Mucosa of descending colon (tissue), 3 donors: ENCODE data around the gene ETV5. TPM values are rescaled to one million over a fixed set of nuclear protein-coding genes. Genes with fewer than 3 reads are reported as not detected.

Source experiments
- ATAC-seq: fragments of 200-7000 bp; cut with Tn5 transposase; one replicate; pipeline ENCODE4 v1.9.1; 2020; ENCODE audit warnings: mild to moderate bottlenecking, moderate library complexity
- DNase-seq, 3 donors: peaks; one replicate each; pipeline ENCODE4 v3.0.0-alpha.2; 2020
- H3K36me3 ChIP-seq: fragments of 200-600 bp; one replicate; pipeline ENCODE4 v1.8.0; 2021; ENCODE audit warnings: low read depth, mild to moderate bottlenecking
- H3K4me1 ChIP-seq: fragments of 200-600 bp; one replicate; pipeline ENCODE4 v1.8.0; 2021; ENCODE audit warnings: low read depth, mild to moderate bottlenecking
- H3K4me3 ChIP-seq: fragments of 200-600 bp; one replicate; pipeline ENCODE4 v1.8.0; 2021; ENCODE audit warnings: mild to moderate bottlenecking
- H3K9me3 ChIP-seq: fragments of 200-600 bp; one replicate; pipeline ENCODE4 v1.8.0; 2021; ENCODE audit warnings: mild to moderate bottlenecking
- intact Hi-C, 2 donors: fragments of 100-400 bp; cut with DNase I in 1 of 2; cut with micrococcal nuclease in 1 of 2; formaldehyde crosslinking; loops; one replicate each; pipeline versions ENCODE4 v1.11.0 to v1.11.1; 2022; cut with DNase I, micrococcal nuclease
- total RNA-seq, 3 donors: library from RNA; stranded (reverse); fragmentation: NEBNext Ultra II Directional in 2 of 3; extraction: Animal tissue kit (Norgen Biotek cat#: 25700) in 2 of 3; gene quantifications; one replicate each; pipeline versions ENCODE4 v1.2.1 to v1.2.4, GENCODE V29; 2021 to 2023
- TF ChIP-seq, protein P1 (sequence below): fragments of 200-600 bp; IDR thresholded peaks from one replicate; pipeline ENCODE4 v1.8.0; 2022; ENCODE audit warnings: antibody characterized with exemption, mild to moderate bottlenecking
- donor health status: DM: no; HTN: no; CAD: no; lungs with moderate emphysema.
- donor health status: DM: no; HTN: no; CAD: no.
- donor health status: DM: no; HTN: yes; CAD: no.

ETV5 gene
- total RNA-seq, 3 donors from 2014 or later: 3.3 to 10.2 (median 9.2) TPM

- H3K4me3 ChIP-seq: no peak overlapping the region
- H3K9me3 ChIP-seq: no peaks in the 10 kb centered on the region
- TF ChIP-seq, protein P1, sequence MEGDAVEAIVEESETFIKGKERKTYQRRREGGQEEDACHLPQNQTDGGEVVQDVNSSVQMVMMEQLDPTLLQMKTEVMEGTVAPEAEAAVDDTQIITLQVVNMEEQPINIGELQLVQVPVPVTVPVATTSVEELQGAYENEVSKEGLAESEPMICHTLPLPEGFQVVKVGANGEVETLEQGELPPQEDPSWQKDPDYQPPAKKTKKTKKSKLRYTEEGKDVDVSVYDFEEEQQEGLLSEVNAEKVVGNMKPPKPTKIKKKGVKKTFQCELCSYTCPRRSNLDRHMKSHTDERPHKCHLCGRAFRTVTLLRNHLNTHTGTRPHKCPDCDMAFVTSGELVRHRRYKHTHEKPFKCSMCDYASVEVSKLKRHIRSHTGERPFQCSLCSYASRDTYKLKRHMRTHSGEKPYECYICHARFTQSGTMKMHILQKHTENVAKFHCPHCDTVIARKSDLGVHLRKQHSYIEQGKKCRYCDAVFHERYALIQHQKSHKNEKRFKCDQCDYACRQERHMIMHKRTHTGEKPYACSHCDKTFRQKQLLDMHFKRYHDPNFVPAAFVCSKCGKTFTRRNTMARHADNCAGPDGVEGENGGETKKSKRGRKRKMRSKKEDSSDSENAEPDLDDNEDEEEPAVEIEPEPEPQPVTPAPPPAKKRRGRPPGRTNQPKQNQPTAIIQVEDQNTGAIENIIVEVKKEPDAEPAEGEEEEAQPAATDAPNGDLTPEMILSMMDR: no peak
- no peak for DNase-seq
- no peaks in the 10 kb centered on the region for H3K36me3 ChIP-seq
- no peaks in the 10 kb centered on the region for H3K4me1 ChIP-seq
- intact Hi-C loops: no loop called here
- no peak for ATAC-seq
Measured at GRCh38 chr3:186060222-186060621, 48.7 kb downstream of the ETV5 start.

- TF ChIP-seq, protein P1: no peak
- Histone ChIP-seq H3K4me3 (no peak overlapping the region), H3K36me3 (no peaks in the 10 kb centered on the region), H3K4me1 (peaks cover 6% of the 10 kb centered on the region), H3K9me3 (no peaks in the 10 kb centered on the region)
- DNase-seq (no peak), ATAC-seq (no peak)
- intact Hi-C loops: no loop called here
Measured at GRCh38 chr3:186059192-186059591, 49.7 kb downstream of the ETV5 start.

DNA sequence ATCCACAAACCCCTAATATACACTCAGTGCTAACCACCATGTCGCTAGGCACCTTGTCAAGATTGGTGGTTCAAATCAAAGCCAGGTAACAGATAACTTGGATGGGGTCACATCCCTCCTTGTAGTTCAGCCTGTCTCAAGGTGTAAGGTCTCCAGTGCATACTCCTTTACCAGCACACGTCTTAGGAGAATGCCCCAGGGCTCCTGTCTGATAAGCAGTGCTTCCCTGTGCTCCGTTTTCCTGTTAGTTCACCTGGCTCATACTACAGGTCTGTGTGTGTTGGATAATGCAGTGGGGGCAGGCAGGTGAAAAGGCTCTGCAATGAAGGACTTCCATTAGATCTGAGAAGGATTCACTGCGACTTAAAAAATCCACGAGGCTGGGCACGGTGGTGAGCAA lies 50.7 kb downstream of the ETV5 start:
- intact Hi-C loops: no loop called here
- Histone ChIP-seq H3K4me3 (no peak overlapping the region), H3K4me1 (peaks cover 14% of the 10 kb centered on the region), H3K36me3 (no peaks in the 10 kb centered on the region), H3K9me3 (no peaks in the 10 kb centered on the region)
- DNase-seq (no peak), ATAC-seq (no peak)
- TF ChIP-seq, protein P1: no peak

DNA sequence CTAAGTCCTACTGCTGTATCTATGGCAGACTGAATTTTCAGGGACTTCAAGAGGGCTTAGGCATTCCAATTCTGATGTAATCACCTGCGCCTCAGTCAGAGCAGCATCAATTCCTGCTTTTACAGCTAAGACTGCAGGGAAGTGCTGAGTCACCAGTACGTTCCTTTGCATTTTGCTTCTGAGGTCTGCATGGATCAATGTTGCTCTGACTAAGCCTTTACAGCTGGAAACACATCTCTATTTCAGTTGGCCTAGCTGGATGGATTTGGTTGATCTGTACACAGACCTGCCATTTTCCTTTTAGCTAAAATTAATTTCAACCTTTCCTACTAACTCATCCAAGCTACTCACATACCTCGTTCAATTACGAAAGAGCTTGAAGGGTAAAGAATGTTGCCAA lies 51.3 kb downstream of the ETV5 start:
- DNase-seq: no peak
- intact Hi-C loops: no loop called here
- ATAC-seq: no peak
- TF ChIP-seq, protein P1: no peak
- H3K36me3 ChIP-seq: no peaks in the 10 kb centered on the region
- H3K9me3 ChIP-seq: no peaks in the 10 kb centered on the region
- H3K4me3 ChIP-seq: no peak overlapping the region
- peaks cover 14% of the 10 kb centered on the region for H3K4me1 ChIP-seq

DNA sequence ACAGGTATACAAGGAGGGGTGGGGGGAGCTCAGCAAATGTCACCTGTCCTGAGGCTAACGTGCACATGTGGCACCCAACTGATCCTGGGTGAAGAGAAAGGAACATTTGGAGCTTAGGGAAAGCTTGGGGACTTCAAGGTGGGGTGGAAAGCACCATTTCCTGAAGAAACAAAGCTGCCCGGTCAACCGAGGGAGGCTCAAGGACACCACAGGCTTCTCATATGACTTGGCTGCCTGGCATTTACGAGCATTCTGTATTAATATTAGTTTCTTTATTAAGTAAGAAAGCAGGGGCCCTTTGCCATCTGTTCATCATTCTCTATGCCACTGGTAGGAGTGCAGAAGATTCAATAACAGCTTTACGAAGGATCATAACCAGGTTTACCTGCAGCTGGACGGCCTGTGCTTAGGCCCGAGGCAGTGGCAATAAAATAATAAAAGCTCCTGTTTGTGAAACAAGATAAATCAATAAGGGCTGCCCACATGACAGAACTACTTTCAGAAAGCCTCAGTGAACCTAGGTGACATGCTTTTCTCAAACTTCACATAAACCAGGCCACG lies 54.0 kb downstream of the ETV5 start:
- Histone ChIP-seq H3K36me3 (no peaks in the 10 kb centered on the region), H3K4me3 (no peak overlapping the region), H3K9me3 (no peaks in the 10 kb centered on the region), H3K4me1 (peaks cover 14% of the 10 kb centered on the region)
- TF ChIP-seq, protein P1: no peak
- DNase-seq (peak in 1 of 3 donors; percentile 28), ATAC-seq (peak; percentile 85)
- intact Hi-C loops: no loop called here
